ENCODE measurements around the gene FIGN.

- TF ChIP-seq CTCF (IDR thresholded peaks at IDR 0.05): no peak
- no peak for TF ChIP-seq POLR2A (IDR thresholded peaks at IDR 0.05)
Observed at GRCh38 chr2:163552758-163553157, 183.1 kb downstream of the FIGN start.

All from breast epithelium (tissue), 3 donors.